Activated T-cell treated with anti-CD3 and anti-CD28 coated beads, Interleukin-2, amount 50 U/mL, for 72 hours (primary cell): ENCODE measurements around the gene TNFAIP3. TPM values are rescaled to one million over a fixed set of nuclear protein-coding genes. Genes with fewer than 3 reads are reported as not detected.

Experiments used
- ATAC-seq, 2 donors: fragments of 150-1000 bp; cut with Tn5 transposase; replicated peaks in 1 of 2; 2 replicates each; pipeline ENCODE4 v1.10.0; 2021; ENCODE audit warnings: moderate library complexity in 2 of 2, mild to moderate bottlenecking in 1 of 2
- DNase-seq, 2 donors: peaks; one replicate each; pipeline ENCODE4 v3.0.0; 2021 to 2022; ENCODE audit warnings: mixed read lengths in 1 of 2
- H3K27ac Mint-ChIP-seq: one replicate; pipeline ENCODE4 v1.8.0; 2022; ENCODE audit warnings: mild to moderate bottlenecking, moderate library complexity, mixed read lengths
- H3K27me3 Mint-ChIP-seq: one replicate; pipeline ENCODE4 v1.8.0; 2022; ENCODE audit warnings: low read depth, mixed read lengths
- H3K36me3 Mint-ChIP-seq, 2 donors: one replicate each; pipeline ENCODE4 v1.8.0; 2022; ENCODE audit warnings: mixed read lengths in 2 of 2, mild to moderate bottlenecking in 1 of 2; ENCODE audit not compliant: insufficient read depth in 2 of 2
- H3K4me1 Mint-ChIP-seq: one replicate; pipeline ENCODE4 v1.8.0; 2022; ENCODE audit warnings: low read depth, mixed read lengths
- H3K4me3 Mint-ChIP-seq, 2 donors: one replicate each; pipeline ENCODE4 v1.8.0; 2022; ENCODE audit warnings: mild to moderate bottlenecking in 2 of 2, mixed read lengths in 2 of 2, moderate library complexity in 2 of 2
- H3K9me3 Mint-ChIP-seq, 2 donors: one replicate each; pipeline ENCODE4 v1.8.0; 2022; ENCODE audit warnings: mixed read lengths in 2 of 2
- total RNA-seq, 2 donors: library from RNA; stranded (reverse); gene quantifications; one replicate each; pipeline ENCODE4 v1.2.3, GENCODE V29; 2022

TNFAIP3 gene
- total RNA-seq, 2 donors from 2014 or later: 350 to 510 TPM

DNA sequence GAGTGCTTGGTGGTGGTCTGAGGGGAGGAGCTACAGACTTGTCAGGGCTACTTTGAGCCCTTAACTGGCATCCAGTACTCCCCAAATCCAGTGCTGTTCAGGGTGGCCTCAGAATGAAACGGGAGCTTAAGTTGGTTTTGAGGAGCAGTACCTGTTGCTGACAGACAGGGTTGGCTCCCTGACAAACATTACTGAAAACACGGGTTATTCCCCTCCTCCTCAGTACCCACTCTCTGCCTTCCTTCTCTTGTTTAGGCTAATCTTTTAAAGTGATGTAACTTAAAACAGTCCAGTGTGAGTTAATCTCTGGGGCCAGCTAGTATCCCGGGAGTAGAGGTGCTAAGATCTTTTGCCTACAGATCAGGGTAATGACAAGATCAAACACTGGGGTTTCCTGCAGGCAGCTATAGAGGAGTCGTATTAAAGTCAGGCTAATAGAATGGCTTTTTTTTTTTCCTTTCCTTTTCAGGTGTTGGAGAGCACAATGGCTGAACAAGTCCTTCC is 3.7 kb downstream of the TNFAIP3 start:
- Mint-ChIP-seq H3K4me3 (peak overlapping the region; percentile 93 to 99), H3K4me1 (peaks cover 30% of the 10 kb centered on the region), H3K9me3 (no peaks in the 10 kb centered on the region), H3K27me3 (no peaks in the 10 kb centered on the region), H3K36me3 (peaks cover 64 to 75% of the 10 kb centered on the region in 2 donors), H3K27ac (peak overlapping the region; percentile 98)
- DNase-seq (peak; percentile 59 to 70), ATAC-seq (peak; percentile 39 to 46)

DNA sequence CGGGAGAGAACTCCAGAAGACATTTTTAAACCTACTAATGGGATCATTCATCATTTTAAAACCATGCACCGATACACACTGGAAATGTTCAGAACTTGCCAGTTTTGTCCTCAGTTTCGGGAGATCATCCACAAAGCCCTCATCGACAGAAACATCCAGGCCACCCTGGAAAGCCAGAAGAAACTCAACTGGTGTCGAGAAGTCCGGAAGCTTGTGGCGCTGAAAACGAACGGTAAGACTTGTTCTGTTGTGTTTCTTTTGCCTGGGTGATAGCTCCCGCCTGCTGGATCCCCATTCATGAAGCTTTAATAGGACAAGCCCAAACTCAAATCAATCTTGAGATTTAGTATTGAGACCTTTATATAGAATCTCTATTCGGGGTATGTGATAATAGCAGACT is 4.2 kb downstream of the TNFAIP3 start:
- peak overlapping the region; percentile 93 to 99 for H3K4me3 Mint-ChIP-seq
- H3K36me3 Mint-ChIP-seq: peaks cover 66 to 77% of the 10 kb centered on the region in 2 donors
- H3K4me1 Mint-ChIP-seq: peaks cover 30% of the 10 kb centered on the region
- no peak for DNase-seq
- no peaks in the 10 kb centered on the region for H3K9me3 Mint-ChIP-seq
- no peak for ATAC-seq
- H3K27me3 Mint-ChIP-seq: no peaks in the 10 kb centered on the region
- H3K27ac Mint-ChIP-seq: peak overlapping the region; percentile 98

DNA sequence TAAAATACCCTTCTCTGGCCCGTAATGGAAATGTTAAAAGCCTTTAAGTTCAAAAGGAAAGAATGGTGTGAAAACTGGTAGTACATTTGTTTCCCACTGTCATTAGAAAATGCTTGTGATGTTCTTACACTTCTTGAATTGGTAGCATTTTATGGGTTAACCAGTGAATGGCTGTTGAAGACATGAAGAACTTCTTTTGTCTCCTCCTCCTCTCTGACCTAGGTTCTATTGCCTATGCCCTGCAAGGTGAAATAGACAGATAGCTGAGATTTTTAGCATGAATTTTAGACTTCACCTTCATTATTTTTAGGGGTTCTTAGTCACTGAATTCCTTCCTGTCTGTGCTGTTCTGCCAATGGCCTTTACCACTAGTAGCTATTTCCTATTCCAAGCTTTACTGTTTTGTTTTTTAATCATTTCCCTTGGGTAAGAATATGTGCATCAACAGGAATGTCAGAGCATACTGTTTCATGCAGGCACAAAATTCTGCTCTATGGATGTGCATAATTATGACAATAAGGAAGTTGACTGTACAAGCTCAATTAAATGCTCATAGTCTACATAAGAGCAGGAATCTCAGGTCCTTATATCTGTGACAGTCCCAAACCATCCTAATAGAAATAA is 4.9 kb downstream of the TNFAIP3 start:
- no peaks in the 10 kb centered on the region for H3K9me3 Mint-ChIP-seq
- DNase-seq (no peak), ATAC-seq (no peak)
- H3K4me1 Mint-ChIP-seq: peaks cover 35% of the 10 kb centered on the region
- no peaks in the 10 kb centered on the region for H3K27me3 Mint-ChIP-seq
- H3K27ac Mint-ChIP-seq: peak overlapping the region; percentile 98
- H3K4me3 Mint-ChIP-seq: peak overlapping the region; percentile 93 to 99
- H3K36me3 Mint-ChIP-seq: peaks cover 66 to 83% of the 10 kb centered on the region in 2 donors

DNA sequence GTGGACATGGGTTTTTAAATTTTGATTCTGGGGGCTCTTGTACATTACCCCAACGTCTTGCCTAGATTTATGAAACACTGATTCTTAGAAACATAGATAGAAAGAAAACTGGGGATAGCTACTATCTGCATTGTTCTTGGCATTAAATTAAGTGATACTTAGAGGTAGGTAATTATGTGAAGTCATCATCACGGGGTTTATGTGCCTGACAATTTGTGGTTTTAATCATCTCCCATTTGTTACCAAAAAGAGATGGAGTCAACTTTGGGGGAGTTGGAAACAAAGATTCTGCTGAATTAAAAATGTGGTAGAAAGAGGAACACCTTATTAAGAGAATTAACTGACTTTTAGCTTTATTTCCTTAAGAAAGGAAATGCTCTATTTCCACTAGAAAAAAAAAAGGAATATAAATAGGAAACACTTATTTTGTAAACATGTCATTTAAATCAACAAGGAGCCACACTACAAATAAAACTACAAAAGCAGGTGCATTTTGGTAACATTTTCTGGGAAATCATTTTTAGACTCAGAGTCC is 5.6 kb downstream of the TNFAIP3 start:
- peaks cover 69 to 90% of the 10 kb centered on the region in 2 donors for H3K36me3 Mint-ChIP-seq
- ATAC-seq (no peak), DNase-seq (no peak)
- H3K27me3 Mint-ChIP-seq: no peaks in the 10 kb centered on the region
- H3K4me1 Mint-ChIP-seq: peaks cover 42% of the 10 kb centered on the region
- H3K27ac Mint-ChIP-seq: peak overlapping the region; percentile 98
- H3K4me3 Mint-ChIP-seq: peak overlapping the region; percentile 93 to 99
- H3K9me3 Mint-ChIP-seq: no peaks in the 10 kb centered on the region

DNA sequence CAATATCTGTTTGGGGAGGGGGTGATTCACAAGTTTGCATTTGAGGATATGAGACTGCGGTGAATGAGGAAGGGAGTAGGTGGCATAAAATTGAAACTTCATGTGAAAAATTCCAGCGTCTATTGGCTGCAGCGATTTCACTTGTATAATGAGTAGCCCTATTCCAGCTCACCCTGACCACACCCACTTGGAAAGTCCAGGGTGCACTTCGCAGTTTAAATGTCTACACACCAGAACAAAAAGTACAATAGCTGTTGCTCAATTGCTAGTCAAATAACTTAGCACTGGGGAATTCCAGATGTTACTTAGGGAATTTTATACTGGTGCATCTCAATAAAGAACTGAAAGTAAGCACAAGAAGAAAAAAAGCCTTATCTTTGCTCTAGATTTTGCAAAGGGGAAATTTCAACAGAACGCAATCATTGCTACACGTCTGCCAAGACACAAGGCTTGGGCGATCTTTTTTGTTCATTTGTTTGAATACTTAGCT is 6.3 kb downstream of the TNFAIP3 start:
- DNase-seq (peak; percentile 80 to 89), ATAC-seq (peak; percentile 74 to 76)
- Mint-ChIP-seq H3K27me3 (no peaks in the 10 kb centered on the region), H3K27ac (peak overlapping the region; percentile 98), H3K9me3 (no peaks in the 10 kb centered on the region), H3K36me3 (peaks cover 69 to 93% of the 10 kb centered on the region in 2 donors), H3K4me3 (peak overlapping the region; percentile 93 to 99), H3K4me1 (peaks cover 48% of the 10 kb centered on the region)

DNA sequence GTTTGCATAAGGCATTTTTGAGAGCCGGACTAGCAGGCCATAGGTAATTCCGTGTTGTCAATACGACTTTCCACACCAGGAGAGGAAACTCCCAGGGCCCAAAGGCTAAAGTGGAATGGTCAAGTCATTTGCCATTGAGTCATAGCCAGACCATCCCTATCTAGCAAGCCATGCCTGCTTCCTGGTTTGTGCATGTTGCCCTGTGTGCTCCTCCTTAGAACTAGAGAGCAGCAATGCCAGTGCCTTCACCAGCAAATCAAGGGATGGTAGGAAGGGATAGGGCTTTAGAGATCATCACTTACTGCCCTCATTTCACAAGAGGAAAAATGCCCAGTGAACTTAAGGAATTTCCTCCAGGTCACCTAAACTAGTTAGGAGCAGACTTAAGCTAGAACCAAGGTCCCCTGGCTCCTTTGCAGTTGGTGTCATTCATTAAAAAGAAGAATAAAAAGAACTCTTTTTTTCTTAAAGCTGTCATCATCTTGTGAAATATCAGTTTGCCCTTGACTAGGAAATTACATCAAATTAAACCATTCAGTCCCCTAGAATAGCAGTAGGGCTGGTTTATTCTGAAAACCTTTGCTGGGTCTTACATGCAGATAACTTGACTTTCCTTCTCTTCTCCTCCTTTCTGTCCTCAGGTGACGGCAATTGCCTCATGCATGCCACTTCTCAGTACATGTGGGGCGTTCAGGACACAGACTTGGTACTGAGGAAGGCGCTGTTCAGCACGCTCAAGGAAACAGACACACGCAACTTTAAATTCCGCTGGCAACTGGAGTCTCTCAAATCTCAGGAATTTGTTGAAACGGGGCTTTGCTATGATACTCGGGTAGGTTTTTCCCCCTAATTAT is 7.4 kb downstream of the TNFAIP3 start:
- Mint-ChIP-seq H3K4me3 (peak overlapping the region; percentile 93 to 99), H3K36me3 (peaks cover 62 to 92% of the 10 kb centered on the region in 2 donors), H3K9me3 (no peaks in the 10 kb centered on the region), H3K4me1 (peaks cover 59% of the 10 kb centered on the region), H3K27ac (peak overlapping the region; percentile 98), H3K27me3 (no peaks in the 10 kb centered on the region)
- peak in 1 of 2 donors; percentile 17 for DNase-seq
- ATAC-seq: no peak

DNA sequence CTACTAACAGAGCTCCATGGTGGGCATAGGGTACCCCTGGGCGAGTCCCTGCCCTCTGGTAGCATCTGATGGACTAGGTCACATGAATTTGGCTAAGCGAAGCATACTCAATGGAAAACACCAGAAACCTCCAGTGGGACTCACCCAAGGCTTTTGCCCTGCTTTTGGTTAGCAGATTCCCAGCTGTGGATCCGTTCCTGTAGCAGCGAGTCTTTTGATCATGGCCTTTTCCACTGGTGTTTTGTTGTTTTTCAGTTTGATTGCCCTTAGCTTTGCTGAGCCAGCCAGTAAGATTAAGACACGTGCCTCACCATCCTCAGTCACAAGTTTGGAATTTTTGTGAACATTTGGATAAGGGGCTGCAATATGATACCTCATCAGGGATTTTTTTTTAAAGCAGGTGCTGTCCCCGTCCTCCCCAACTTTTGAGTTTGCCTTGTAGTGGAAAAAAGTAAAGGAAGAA is 8.0 kb downstream of the TNFAIP3 start:
- Mint-ChIP-seq H3K27me3 (no peaks in the 10 kb centered on the region), H3K4me1 (peaks cover 65% of the 10 kb centered on the region), H3K4me3 (peak overlapping the region; percentile 93 to 99), H3K27ac (peak overlapping the region; percentile 98), H3K9me3 (no peaks in the 10 kb centered on the region), H3K36me3 (peaks cover 59 to 87% of the 10 kb centered on the region in 2 donors)
- DNase-seq: no peak
- ATAC-seq: no peak

DNA sequence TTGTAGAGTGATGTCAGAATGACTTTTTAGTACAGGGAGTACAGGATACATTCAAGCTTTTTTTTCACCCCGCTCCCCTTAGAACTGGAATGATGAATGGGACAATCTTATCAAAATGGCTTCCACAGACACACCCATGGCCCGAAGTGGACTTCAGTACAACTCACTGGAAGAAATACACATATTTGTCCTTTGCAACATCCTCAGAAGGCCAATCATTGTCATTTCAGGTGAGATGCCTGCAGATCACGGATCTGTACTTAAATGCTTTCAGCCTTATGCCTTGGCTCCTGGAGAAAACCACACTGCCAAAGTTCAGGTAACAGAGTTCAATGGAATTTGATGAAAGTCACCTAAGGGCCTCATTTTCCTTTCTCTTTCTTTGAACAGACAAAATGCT is 8.5 kb downstream of the TNFAIP3 start:
- Mint-ChIP-seq H3K4me1 (peaks cover 70% of the 10 kb centered on the region), H3K36me3 (peaks cover 56 to 87% of the 10 kb centered on the region in 2 donors), H3K4me3 (peak overlapping the region; percentile 93 to 99), H3K27ac (peak overlapping the region; percentile 98), H3K9me3 (no peaks in the 10 kb centered on the region), H3K27me3 (no peaks in the 10 kb centered on the region)
- no peak for ATAC-seq
- no peak for DNase-seq

DNA sequence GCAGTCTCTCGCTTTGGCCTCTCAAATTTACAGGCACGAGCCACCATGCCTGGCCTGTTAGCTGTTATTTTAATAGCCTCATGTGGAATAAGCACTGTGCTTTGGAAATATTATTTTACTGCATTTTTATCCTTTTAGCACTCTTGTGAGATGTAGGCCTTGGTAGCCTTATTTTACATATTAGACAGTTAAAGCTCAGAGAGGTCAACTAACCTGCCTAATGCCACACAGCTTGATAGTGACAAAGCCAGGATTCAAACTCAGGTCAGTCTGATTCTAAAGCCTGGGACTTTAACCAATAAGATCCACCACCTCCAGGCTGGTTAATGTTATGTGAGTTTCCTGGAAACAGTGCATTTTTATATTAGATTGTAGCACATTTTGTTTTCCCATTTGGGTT is 9.5 kb downstream of the TNFAIP3 start:
- no peaks in the 10 kb centered on the region for H3K27me3 Mint-ChIP-seq
- peak overlapping the region; percentile 93 to 99 for H3K4me3 Mint-ChIP-seq
- H3K9me3 Mint-ChIP-seq: no peaks in the 10 kb centered on the region
- ATAC-seq (no peak), DNase-seq (no peak)
- peaks cover 53 to 81% of the 10 kb centered on the region in 2 donors for H3K36me3 Mint-ChIP-seq
- peak overlapping the region; percentile 95 for H3K27ac Mint-ChIP-seq
- H3K4me1 Mint-ChIP-seq: peaks cover 80% of the 10 kb centered on the region

DNA sequence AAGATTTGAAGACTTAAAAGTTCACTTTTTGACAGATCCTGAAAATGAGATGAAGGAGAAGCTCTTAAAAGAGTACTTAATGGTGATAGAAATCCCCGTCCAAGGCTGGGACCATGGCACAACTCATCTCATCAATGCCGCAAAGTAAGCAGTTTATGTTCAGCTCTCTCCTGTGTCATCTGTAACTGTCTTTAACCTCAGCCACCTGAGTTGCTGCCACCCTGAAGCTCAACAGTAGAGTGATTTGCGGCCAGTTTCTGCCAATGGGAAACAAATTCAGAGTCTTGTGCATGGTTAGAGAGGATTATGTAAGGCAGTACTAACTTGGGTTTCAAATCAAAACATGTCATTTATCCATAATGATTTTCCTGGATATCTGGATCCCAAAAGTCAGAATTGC is 10.1 kb downstream of the TNFAIP3 start:
- peaks cover 84% of the 10 kb centered on the region for H3K4me1 Mint-ChIP-seq

DNA sequence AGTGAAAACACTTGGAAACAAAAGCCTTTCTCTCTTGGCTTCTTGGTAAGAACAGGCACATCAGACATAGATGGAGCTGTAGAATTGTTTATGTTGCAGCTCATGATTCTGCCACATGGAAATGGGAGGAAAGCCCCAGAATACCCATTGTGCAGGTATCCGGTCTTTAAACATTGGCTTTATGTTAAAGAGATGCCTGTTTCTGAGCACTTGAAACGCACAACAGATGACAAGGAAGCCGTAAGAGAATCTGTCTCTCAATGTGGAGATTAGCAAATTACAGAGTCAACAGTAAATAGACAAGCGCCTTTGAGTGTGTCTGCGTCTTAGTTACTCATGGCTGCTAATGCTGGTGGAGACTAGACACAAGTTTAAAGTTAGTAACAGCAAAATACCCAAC is 10.5 kb downstream of the TNFAIP3 start:
- Mint-ChIP-seq H3K4me3 (peak overlapping the region; percentile 84 to 93), H3K9me3 (no peaks in the 10 kb centered on the region), H3K27me3 (no peaks in the 10 kb centered on the region), H3K36me3 (peaks cover 42 to 77% of the 10 kb centered on the region in 2 donors), H3K4me1 (peaks cover 89% of the 10 kb centered on the region), H3K27ac (peak overlapping the region; percentile 95)
- ATAC-seq (no peak), DNase-seq (no peak)

More for the DNA sequence above, 10.1 kb downstream of the TNFAIP3 start:
- DNase-seq (no peak), ATAC-seq (no peak)
- Mint-ChIP-seq H3K9me3 (no peaks in the 10 kb centered on the region), H3K4me3 (peak overlapping the region; percentile 84 to 93), H3K36me3 (peaks cover 47 to 77% of the 10 kb centered on the region in 2 donors), H3K27me3 (no peaks in the 10 kb centered on the region), H3K27ac (peak overlapping the region; percentile 95)

DNA sequence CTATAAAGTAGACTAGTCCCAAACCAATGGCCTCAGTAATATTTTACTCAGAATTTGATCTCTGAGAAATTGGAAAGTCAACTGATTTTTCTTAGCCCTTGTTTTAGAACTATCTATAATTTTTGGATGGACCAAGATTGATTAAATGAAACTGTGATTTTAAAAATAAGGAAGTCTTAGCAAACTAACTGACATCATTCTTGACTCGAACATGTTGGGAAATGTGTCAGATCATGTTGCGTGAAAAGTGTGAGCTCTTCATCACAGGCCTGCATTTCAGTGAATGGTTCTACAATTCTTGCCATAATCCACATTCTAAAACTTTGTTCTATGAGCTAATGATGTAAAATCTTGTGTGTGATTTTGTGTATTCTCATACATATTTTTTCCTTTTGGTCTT is 11.0 kb downstream of the TNFAIP3 start:
- peaks cover 41 to 75% of the 10 kb centered on the region in 2 donors for H3K36me3 Mint-ChIP-seq
- H3K9me3 Mint-ChIP-seq: no peaks in the 10 kb centered on the region
- H3K27me3 Mint-ChIP-seq: no peaks in the 10 kb centered on the region
- H3K27ac Mint-ChIP-seq: peak overlapping the region; percentile 95
- DNase-seq (no peak), ATAC-seq (no peak)
- peak overlapping the region; percentile 84 to 93 for H3K4me3 Mint-ChIP-seq
- peaks cover 93% of the 10 kb centered on the region for H3K4me1 Mint-ChIP-seq
